GM23338 (cell line): ENCODE measurements around the gene ANTXR2. TPM values are rescaled to one million over a fixed set of nuclear protein-coding genes. Genes with fewer than 3 reads are reported as not detected.

ENCODE experiments used
- ATAC-seq: fragments of 200-7000 bp; cut with Tn5 transposase; 3 replicates; pipeline ENCODE4 v1.9.1; 2020
- DNase-seq: peaks from one replicate; pipeline ENCODE4 v3.0.0-alpha.2; 2015; ENCODE audit warnings: low spot score
- H2AFZ ChIP-seq: fragments of 200-600 bp; sonication (generic); 2 replicates; pipeline ENCODE4 v1.8.0; 2016; ENCODE audit warnings: antibody characterized with exemption, mild to moderate bottlenecking, moderate library complexity
- H3F3A ChIP-seq: fragments of 200-600 bp; sonication (generic); replicated peaks from 2 replicates; pipeline ENCODE4 v1.8.0; 2017; ENCODE audit warnings: antibody characterized with exemption, mixed run types, low read depth
- H3K27ac ChIP-seq: fragments of 200-600 bp; sonication (generic); 2 replicates; pipeline ENCODE4 v1.6.1; 2016; ENCODE audit warnings: low read depth
- H3K27me3 ChIP-seq: fragments of 200-600 bp; sonication (generic); 2 replicates; pipeline ENCODE4 v1.8.0; 2016; ENCODE audit warnings: mild to moderate bottlenecking, mixed run types, moderate library complexity; ENCODE audit not compliant: insufficient read depth
- H3K36me3 ChIP-seq: fragments of 200-600 bp; sonication (generic); 2 replicates; pipeline ENCODE4 v1.8.0; 2016; ENCODE audit warnings: mild to moderate bottlenecking; ENCODE audit not compliant: insufficient read depth
- H3K4me1 ChIP-seq: fragments of 200-600 bp; sonication (generic); 2 replicates; pipeline ENCODE4 v1.8.0; 2016; ENCODE audit warnings: mild to moderate bottlenecking, moderate library complexity; ENCODE audit not compliant: insufficient read depth
- H3K4me2 ChIP-seq: fragments of 200-600 bp; sonication (generic); 2 replicates; pipeline ENCODE4 v1.7.1; 2017; ENCODE audit warnings: mixed run types
- H3K4me3 ChIP-seq: fragments of 200-600 bp; sonication (generic); 2 replicates; pipeline ENCODE4 v1.6.1; 2016; ENCODE audit warnings: mixed run types
- H3K79me2 ChIP-seq: fragments of 200-600 bp; sonication (generic); replicated peaks from 2 replicates; pipeline ENCODE4 v1.8.0; 2017; ENCODE audit warnings: mild to moderate bottlenecking; ENCODE audit not compliant: insufficient read depth
- H3K9me2 ChIP-seq: fragments of 200-600 bp; sonication (generic); 2 replicates; pipeline ENCODE4 v1.8.0; 2017; ENCODE audit not compliant: insufficient read depth
- H4K20me1 ChIP-seq: fragments of 200-600 bp; sonication (generic); replicated peaks from 2 replicates; pipeline ENCODE4 v1.8.0; 2017; ENCODE audit warnings: mild to moderate bottlenecking; ENCODE audit not compliant: insufficient read depth
- H3K27ac Mint-ChIP-seq: 2 replicates; pipeline ENCODE4 v1.8.0; 2020; ENCODE audit warnings: inconsistent platforms, mild to moderate bottlenecking, moderate library complexity, mixed read lengths
- H3K27me3 Mint-ChIP-seq: 3 replicates; pipeline ENCODE4 v1.8.0; 2022; ENCODE audit warnings: low read depth, mild to moderate bottlenecking, moderate library complexity, mixed read lengths, inconsistent platforms; ENCODE audit not compliant: insufficient read depth, poor library complexity
- H3K36me3 Mint-ChIP-seq: 3 replicates; pipeline ENCODE4 v1.8.0; 2021; ENCODE audit warnings: low read depth, mild to moderate bottlenecking, inconsistent platforms, moderate library complexity, mixed read lengths
- H3K4me1 Mint-ChIP-seq: 3 replicates; pipeline ENCODE4 v1.8.0; 2020; ENCODE audit warnings: mild to moderate bottlenecking, inconsistent platforms, mixed read lengths
- H3K4me3 Mint-ChIP-seq: 3 replicates; pipeline ENCODE4 v1.8.0; 2021; ENCODE audit warnings: moderate library complexity, mild to moderate bottlenecking, inconsistent platforms, mixed read lengths
- H3K9me3 Mint-ChIP-seq: 3 replicates; pipeline ENCODE4 v1.8.0; 2020; ENCODE audit warnings: moderate library complexity, mild to moderate bottlenecking, inconsistent platforms, mixed read lengths
- CREB1 ChIP-seq: fragments of 250-450 bp; sonication (Bioruptor Pico); IDR thresholded peaks from 2 replicates; pipeline ENCODE4 v1.5.0; 2020; ENCODE audit warnings: low read depth, mild to moderate bottlenecking, moderate library complexity
- EZH2 ChIP-seq: fragments of 200-600 bp; sonication (generic); IDR thresholded peaks from one replicate; pipeline ENCODE4 v1.8.0; 2017; ENCODE audit warnings: antibody characterized with exemption, mild to moderate bottlenecking, low read depth; ENCODE audit not compliant: unreplicated experiment
- EZH2phosphoT487 ChIP-seq: fragments of 200-600 bp; sonication (generic); IDR thresholded peaks from one replicate; pipeline ENCODE4 v1.8.1; 2018; ENCODE audit warnings: antibody characterized with exemption; ENCODE audit not compliant: unreplicated experiment
- JUNB ChIP-seq: IDR thresholded peaks from one replicate; pipeline ENCODE4 v1.6.1; 2016; ENCODE audit warnings: antibody characterized with exemption; ENCODE audit not compliant: unreplicated experiment
- POLR2AphosphoS5 ChIP-seq: IDR thresholded peaks from 2 replicates; pipeline ENCODE4 v1.6.1; 2016; ENCODE audit warnings: antibody characterized with exemption, low read depth
- ZNF331 ChIP-seq: fragments of 250-450 bp; sonication (Bioruptor Pico); IDR thresholded peaks from 2 replicates; pipeline ENCODE4 v1.5.0; 2020; ENCODE audit warnings: low read depth, mild to moderate bottlenecking, moderate library complexity
- polyA plus RNA-seq: library from polyadenylated mRNA; unstranded; fragments of >200 nt; fragmentation: Nextera tagmentation; extraction: Ambion mirVana; gene quantifications from 2 replicates; pipeline ENCODE4 v1.2.1, GENCODE V29; 2016
- total RNA-seq: library from RNA; depleted of rRNA; stranded (reverse); fragments of >200 nt; shearing (Covaris generic); gene quantifications from 2 replicates; pipeline ENCODE4 v1.2.3, GENCODE V29; 2014
- TF ChIP-seq, protein P1 (sequence below): IDR thresholded peaks from one replicate; pipeline ENCODE4 v1.6.1; 2018; ENCODE audit warnings: antibody characterized with exemption; ENCODE audit not compliant: unreplicated experiment
- TF ChIP-seq, protein P2 (sequence below): IDR thresholded peaks from 2 replicates; pipeline ENCODE4 v1.6.1; 2016; ENCODE audit warnings: antibody characterized with exemption
- TF ChIP-seq, protein P3 (sequence below), 2 experiments: fragments of 200-600 bp in 1 of 2; sonication (generic) in 1 of 2; conservative IDR thresholded peaks; 2 replicates each; pipeline versions ENCODE4 v1.5.1 to v1.6.1; 2016 to 2017; ENCODE audit warnings: antibody characterized with exemption in 2 of 2, low read depth in 2 of 2, mild to moderate bottlenecking in 2 of 2, moderate library complexity in 1 of 2
- TF ChIP-seq, protein P4 (sequence below): fragments of 250-450 bp; sonication (Bioruptor Pico); IDR thresholded peaks from 2 replicates; pipeline ENCODE4 v1.5.0; 2020; ENCODE audit warnings: mild to moderate bottlenecking, moderate library complexity

ANTXR2 gene
- total and polyA plus RNA-seq, 2 experiments from 2014 or later = 2.0 to 5.3 TPM

DNA sequence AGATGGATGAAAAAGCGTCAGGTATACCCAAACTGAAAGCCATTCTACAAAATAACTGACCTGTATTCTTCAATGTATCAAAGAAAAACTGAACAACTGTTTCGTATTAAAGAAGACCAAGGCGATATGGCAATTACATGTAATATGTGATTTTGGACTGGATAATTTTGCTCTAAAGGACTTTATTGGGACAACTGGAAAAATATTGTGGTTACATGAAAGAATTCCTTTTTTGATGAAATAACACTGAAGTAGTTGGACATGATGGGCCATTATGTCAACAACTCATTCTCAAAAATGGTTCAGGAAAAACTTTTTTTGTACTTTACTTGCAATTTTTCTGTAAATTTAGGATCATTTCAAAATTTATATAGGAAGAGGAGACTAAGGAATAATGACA lies 12.1 kb upstream of the ANTXR2 start:
- Histone ChIP-seq H4K20me1 (no peaks in the 10 kb centered on the region), H3K79me2 (no peaks in the 10 kb centered on the region), H3K36me3 (no peaks in the 10 kb centered on the region), H3K27ac (no peak overlapping the region), H2AFZ (no peak overlapping the region), H3K4me2 (no peak overlapping the region), H3K4me3 (no peak overlapping the region), H3K4me1 (no peaks in the 10 kb centered on the region), H3K27me3 (no peaks in the 10 kb centered on the region), H3F3A (no peaks in the 10 kb centered on the region), H3K9me2 (peaks cover 9% of the 10 kb centered on the region)
- Mint-ChIP-seq H3K27ac (no peak overlapping the region), H3K9me3 (no peaks in the 10 kb centered on the region; the same call in 2 of the 3 replicates), H3K4me3 (no peak overlapping the region), H3K4me1 (no peaks in the 10 kb centered on the region), H3K27me3 (no peaks in the 10 kb centered on the region), H3K36me3 (no peaks in the 10 kb centered on the region)
- no peak for TF ChIP-seq ZNF331
- no peak for TF ChIP-seq JUNB
- no peak for TF ChIP-seq POLR2AphosphoS5
- no peak for TF ChIP-seq EZH2
- no peak for TF ChIP-seq EZH2phosphoT487
- TF ChIP-seq, protein P1, sequence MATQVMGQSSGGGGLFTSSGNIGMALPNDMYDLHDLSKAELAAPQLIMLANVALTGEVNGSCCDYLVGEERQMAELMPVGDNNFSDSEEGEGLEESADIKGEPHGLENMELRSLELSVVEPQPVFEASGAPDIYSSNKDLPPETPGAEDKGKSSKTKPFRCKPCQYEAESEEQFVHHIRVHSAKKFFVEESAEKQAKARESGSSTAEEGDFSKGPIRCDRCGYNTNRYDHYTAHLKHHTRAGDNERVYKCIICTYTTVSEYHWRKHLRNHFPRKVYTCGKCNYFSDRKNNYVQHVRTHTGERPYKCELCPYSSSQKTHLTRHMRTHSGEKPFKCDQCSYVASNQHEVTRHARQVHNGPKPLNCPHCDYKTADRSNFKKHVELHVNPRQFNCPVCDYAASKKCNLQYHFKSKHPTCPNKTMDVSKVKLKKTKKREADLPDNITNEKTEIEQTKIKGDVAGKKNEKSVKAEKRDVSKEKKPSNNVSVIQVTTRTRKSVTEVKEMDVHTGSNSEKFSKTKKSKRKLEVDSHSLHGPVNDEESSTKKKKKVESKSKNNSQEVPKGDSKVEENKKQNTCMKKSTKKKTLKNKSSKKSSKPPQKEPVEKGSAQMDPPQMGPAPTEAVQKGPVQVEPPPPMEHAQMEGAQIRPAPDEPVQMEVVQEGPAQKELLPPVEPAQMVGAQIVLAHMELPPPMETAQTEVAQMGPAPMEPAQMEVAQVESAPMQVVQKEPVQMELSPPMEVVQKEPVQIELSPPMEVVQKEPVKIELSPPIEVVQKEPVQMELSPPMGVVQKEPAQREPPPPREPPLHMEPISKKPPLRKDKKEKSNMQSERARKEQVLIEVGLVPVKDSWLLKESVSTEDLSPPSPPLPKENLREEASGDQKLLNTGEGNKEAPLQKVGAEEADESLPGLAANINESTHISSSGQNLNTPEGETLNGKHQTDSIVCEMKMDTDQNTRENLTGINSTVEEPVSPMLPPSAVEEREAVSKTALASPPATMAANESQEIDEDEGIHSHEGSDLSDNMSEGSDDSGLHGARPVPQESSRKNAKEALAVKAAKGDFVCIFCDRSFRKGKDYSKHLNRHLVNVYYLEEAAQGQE = no peak
- TF ChIP-seq, protein P2, sequence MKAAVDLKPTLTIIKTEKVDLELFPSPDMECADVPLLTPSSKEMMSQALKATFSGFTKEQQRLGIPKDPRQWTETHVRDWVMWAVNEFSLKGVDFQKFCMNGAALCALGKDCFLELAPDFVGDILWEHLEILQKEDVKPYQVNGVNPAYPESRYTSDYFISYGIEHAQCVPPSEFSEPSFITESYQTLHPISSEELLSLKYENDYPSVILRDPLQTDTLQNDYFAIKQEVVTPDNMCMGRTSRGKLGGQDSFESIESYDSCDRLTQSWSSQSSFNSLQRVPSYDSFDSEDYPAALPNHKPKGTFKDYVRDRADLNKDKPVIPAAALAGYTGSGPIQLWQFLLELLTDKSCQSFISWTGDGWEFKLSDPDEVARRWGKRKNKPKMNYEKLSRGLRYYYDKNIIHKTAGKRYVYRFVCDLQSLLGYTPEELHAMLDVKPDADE = no peak
- TF ChIP-seq, protein P3, sequence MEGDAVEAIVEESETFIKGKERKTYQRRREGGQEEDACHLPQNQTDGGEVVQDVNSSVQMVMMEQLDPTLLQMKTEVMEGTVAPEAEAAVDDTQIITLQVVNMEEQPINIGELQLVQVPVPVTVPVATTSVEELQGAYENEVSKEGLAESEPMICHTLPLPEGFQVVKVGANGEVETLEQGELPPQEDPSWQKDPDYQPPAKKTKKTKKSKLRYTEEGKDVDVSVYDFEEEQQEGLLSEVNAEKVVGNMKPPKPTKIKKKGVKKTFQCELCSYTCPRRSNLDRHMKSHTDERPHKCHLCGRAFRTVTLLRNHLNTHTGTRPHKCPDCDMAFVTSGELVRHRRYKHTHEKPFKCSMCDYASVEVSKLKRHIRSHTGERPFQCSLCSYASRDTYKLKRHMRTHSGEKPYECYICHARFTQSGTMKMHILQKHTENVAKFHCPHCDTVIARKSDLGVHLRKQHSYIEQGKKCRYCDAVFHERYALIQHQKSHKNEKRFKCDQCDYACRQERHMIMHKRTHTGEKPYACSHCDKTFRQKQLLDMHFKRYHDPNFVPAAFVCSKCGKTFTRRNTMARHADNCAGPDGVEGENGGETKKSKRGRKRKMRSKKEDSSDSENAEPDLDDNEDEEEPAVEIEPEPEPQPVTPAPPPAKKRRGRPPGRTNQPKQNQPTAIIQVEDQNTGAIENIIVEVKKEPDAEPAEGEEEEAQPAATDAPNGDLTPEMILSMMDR (conservative IDR thresholded peaks at IDR 0.05; ENCODE audit: low read depth in 2 of 2) = no peak
- ATAC-seq (no peak), DNase-seq (no peak)

DNA sequence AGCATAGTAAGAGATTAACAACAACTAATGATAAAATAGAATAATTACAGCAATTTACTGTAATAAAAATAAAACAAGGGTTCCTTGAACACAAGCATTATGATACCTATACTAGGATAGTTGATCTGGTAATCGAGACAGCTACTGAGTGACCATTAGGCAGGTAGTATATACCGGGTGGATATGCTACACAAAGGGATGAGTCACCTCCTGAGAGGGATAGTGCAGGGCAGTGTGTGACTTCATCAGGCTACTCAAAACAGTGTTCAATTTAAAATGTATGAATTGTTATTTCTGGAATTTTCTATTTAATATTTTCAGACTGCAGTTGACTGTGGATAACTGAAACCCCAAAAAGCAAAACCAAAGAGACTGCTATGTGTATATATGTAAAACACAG lies 9.7 kb upstream of the ANTXR2 start:
- DNase-seq (no peak), ATAC-seq (no peak)
- Mint-ChIP-seq H3K36me3 (no peaks in the 10 kb centered on the region), H3K9me3 (no peaks in the 10 kb centered on the region; the same call in 2 of the 3 replicates), H3K27me3 (no peaks in the 10 kb centered on the region), H3K4me3 (no peak overlapping the region), H3K4me1 (no peaks in the 10 kb centered on the region), H3K27ac (no peak overlapping the region)
- Histone ChIP-seq H3K27ac (no peak overlapping the region), H3K4me3 (no peak overlapping the region), H3F3A (no peaks in the 10 kb centered on the region), H3K4me2 (no peak overlapping the region), H2AFZ (no peak overlapping the region), H4K20me1 (no peaks in the 10 kb centered on the region), H3K79me2 (no peaks in the 10 kb centered on the region), H3K36me3 (no peaks in the 10 kb centered on the region), H3K27me3 (no peaks in the 10 kb centered on the region), H3K9me2 (peaks cover 14% of the 10 kb centered on the region), H3K4me1 (no peaks in the 10 kb centered on the region)
- TF ChIP-seq EZH2 (no peak), POLR2AphosphoS5 (no peak), CREB1 (CRISPR knock-in tag) (no peak)
- TF ChIP-seq, protein P4, sequence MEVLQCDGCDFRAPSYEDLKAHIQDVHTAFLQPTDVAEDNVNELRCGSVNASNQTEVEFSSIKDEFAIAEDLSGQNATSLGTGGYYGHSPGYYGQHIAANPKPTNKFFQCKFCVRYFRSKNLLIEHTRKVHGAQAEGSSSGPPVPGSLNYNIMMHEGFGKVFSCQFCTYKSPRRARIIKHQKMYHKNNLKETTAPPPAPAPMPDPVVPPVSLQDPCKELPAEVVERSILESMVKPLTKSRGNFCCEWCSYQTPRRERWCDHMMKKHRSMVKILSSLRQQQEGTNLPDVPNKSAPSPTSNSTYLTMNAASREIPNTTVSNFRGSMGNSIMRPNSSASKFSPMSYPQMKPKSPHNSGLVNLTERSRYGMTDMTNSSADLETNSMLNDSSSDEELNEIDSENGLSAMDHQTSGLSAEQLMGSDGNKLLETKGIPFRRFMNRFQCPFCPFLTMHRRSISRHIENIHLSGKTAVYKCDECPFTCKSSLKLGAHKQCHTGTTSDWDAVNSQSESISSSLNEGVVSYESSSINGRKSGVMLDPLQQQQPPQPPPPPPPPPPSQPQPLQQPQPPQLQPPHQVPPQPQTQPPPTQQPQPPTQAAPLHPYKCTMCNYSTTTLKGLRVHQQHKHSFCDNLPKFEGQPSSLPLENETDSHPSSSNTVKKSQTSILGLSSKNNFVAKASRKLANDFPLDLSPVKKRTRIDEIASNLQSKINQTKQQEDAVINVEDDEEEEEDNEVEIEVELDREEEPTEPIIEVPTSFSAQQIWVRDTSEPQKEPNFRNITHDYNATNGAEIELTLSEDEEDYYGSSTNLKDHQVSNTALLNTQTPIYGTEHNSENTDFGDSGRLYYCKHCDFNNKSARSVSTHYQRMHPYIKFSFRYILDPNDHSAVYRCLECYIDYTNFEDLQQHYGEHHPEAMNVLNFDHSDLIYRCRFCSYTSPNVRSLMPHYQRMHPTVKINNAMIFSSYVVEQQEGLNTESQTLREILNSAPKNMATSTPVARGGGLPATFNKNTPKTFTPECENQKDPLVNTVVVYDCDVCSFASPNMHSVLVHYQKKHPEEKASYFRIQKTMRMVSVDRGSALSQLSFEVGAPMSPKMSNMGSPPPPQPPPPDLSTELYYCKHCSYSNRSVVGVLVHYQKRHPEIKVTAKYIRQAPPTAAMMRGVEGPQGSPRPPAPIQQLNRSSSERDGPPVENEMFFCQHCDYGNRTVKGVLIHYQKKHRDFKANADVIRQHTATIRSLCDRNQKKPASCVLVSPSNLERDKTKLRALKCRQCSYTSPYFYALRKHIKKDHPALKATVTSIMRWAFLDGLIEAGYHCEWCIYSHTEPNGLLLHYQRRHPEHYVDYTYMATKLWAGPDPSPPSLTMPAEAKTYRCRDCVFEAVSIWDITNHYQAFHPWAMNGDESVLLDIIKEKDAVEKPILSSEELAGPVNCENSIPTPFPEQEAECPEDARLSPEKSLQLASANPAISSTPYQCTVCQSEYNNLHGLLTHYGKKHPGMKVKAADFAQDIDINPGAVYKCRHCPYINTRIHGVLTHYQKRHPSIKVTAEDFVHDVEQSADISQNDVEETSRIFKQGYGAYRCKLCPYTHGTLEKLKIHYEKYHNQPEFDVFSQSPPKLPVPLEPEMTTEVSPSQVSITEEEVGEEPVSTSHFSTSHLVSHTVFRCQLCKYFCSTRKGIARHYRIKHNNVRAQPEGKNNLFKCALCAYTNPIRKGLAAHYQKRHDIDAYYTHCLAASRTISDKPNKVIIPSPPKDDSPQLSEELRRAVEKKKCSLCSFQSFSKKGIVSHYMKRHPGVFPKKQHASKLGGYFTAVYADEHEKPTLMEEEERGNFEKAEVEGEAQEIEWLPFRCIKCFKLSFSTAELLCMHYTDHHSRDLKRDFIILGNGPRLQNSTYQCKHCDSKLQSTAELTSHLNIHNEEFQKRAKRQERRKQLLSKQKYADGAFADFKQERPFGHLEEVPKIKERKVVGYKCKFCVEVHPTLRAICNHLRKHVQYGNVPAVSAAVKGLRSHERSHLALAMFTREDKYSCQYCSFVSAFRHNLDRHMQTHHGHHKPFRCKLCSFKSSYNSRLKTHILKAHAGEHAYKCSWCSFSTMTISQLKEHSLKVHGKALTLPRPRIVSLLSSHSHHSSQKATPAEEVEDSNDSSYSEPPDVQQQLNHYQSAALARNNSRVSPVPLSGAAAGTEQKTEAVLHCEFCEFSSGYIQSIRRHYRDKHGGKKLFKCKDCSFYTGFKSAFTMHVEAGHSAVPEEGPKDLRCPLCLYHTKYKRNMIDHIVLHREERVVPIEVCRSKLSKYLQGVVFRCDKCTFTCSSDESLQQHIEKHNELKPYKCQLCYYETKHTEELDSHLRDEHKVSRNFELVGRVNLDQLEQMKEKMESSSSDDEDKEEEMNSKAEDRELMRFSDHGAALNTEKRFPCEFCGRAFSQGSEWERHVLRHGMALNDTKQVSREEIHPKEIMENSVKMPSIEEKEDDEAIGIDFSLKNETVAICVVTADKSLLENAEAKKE (CRISPR knock-in tag) = no peak
